Measurements from ENCODE around the gene CHST12.

CHST12 gene

DNA sequence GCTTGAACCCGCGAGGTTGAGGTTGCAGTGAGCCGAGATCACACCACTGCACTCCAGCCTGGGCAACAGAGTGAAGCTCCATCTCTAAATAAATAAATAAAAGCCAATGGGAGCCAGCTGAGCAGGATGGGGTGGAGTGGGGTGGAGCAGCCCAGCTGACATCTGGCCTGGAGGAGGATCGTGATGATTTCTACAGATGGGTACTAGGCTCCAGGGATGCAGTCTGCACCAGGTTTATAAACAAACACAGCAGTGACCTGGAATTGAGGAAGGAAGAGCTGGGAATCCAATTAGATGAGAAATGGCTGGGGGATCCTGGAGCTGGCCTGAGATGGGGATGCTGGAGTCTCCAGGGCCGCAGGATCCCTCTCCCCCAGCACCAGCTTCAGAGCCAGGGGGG lies 80.1 kb downstream of the CHST12 start:
- no peak for DNase-seq
- intact Hi-C loops (cut with DNase I), result no loop called here

DNA sequence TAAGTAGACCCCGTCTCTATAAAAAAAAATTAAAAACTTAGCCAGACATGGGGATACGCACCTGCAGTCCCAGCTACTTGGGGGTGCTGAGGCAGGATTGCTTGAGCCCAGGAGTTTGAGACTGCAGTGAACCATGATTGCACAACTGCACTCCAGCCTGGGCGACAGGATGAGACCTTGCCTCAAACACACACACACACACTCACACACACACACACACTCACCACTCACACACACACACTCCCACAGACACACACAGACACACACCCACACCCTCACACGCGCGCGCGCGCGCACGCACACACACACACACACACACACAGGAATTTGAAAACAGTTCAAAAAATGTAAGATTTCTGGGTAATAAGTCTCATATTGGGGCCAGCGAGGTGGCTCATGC lies 81.5 kb downstream of the CHST12 start:
- intact Hi-C loops (cut with DNase I), result no loop called here
- no peak for DNase-seq

DNA sequence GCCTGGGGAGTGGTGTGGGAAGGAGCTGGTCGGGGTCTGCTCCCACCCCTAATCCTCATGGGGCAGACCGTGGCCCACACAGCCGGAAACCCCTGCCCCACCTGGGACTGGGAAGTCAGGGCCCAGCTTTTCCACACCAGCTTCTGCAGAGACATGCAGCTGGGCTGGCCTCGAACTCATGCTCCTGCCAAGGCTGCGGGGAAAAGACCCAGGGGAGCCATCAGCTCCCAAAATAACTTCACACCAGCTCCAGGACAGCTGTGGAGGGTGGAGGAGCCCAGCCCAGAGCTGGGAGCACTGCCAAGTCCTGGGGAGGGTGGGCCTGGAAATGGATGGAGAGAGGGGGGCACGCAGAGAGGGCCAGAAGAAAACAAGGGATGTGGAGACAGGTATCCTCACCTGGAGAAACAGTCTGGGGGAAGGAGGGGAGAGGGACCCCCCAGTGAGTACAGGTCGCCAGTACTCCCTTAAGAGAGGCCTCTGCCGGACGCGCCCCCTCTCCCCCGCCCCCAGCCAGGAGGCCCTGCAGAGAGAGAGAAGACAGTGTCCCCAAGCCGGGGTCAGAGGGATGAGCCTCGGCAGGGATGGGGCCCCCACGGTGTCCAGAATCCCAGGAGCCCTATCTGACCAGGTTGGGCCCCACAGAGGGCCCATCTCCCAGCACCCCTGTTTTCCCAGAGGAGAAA lies 84.3 kb downstream of the CHST12 start:
- intact Hi-C loops (cut with DNase I), result no loop called here
- no peak for DNase-seq

DNA sequence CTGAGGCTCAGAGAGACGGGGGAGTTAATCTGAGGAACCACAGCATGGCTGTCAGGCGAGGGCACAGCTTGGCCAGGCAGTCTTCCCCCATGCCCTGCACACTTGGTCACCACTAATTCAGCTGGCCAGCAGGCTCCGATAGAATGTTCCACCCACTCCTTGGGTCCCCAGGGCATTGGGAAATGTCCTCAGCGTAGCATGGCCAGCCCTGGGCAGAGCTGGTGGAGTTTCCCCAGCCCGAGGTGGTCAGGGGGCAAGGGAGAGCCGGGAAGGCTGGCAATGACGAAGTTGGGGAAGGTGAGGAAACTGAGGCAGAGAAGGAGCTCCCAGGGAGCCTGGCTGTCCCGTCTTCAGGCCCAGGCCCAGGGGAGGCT lies 84.8 kb downstream of the CHST12 start:
- DNase-seq, result no peak
- intact Hi-C loops (cut with DNase I), result no loop called here

DNA sequence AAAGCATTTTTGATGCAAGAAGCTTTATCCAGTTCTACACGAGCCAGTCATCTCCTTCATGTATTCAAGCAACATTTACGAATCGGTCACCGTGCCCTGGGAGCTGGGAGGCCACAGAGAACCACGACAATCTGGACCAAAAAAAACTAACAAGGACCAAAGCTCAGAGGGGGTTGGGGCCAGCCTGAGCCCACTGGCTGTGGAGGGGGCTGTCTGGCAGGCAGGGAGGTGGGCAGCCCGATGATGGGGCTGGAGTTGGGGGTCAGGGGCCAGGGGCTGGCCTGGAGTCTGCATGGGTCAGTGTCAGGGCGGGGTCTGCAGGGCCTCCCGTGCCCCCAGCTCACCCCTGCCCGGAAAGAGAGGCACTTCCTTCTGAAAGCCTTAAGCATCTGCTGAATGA lies 85.3 kb downstream of the CHST12 start:
- DNase-seq, result no peak
- intact Hi-C loops (cut with DNase I), result no loop called here

DNA sequence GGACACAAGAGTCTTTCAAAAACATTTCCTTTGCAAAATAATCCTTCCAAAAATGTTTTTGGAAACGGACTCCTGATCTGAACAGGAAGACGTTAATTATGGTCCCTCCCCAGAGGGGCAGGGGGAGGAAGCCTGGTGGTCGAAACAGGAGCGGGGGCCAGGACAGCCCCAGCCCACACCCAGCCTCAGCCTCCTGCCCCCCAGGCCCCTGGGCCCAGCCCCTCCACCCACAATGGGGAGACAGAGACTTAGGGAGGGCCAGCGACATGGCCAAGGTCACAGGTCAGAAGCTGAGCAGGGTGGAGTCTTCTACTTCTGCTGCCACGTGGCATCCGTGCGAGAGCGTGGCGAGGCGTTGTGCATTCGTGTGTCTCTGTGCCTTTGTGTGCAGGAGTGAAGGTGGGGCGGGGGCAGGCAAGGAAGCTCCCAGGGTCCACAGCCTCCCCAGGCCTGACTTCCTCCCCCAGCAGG lies 86.8 kb downstream of the CHST12 start:
- no peak for DNase-seq
- intact Hi-C loops (cut with DNase I), result no loop called here

DNA sequence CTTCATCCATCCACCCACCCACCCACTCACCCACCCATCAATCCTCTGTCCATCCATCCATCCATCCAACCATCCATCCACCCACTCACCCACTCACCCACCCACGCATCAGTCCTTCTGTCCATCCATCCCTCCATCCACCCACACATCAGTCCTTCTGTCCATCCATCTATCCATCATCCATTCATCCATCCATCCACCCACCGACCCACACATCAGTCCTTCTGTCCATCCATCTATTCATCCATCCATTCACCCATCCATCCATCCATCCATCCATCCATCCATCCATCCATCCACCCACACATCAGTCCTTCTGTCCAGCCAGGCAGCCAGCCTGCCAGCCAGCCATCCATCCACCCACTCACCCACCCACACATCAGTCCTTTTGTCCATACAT lies 88.6 kb downstream of the CHST12 start:
- intact Hi-C loops (cut with DNase I), result no loop called here
- DNase-seq, result no peak

DNA sequence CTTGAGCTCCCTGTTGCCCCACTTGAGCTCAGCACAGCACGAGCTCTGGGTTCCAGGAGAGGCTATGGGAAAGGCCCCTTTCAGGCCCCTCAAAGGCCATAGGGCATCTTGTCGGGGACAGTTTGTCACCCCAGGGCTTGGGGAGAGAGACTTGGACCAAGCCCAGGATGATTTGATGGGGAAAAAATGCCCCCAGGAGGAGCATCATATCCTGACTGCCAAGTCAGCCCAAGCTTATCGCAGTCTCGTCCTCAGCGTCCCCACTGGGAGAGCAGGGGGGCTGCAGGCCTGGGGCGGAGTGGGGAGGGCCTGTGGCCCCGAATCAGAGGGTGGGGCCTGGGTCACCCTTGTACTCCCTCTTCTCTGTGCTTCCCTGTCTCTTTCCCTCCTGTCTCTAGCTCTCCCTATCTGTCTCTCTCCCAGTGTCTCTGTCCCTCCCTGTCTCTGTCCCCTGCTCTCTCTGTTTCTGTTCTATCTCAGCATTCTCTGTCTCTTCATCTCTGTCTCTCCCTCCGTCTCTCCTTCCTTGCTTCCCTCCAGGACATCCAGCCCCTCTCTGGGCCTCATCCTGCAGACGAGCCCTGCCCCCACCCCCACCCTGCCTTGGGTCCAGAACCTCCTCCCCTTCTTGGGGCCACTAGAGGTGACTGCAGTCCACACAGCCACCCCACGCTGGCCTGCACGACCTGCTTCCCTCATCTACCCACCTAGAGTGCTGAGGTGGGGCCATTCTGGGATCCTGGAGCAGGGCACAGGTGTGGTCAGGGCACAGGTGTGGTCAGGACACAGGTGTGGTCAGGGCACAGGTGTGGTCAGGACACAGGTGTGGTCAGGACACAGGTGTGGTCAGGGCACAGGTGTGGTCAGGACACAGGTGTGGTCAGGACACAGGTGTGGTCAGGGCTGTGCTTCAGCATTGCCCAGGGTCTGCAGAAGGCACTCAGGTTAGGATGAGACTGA lies 90.1 kb downstream of the CHST12 start:
- DNase-seq, result no peak
- intact Hi-C loops (cut with DNase I), result no loop called here

DNA sequence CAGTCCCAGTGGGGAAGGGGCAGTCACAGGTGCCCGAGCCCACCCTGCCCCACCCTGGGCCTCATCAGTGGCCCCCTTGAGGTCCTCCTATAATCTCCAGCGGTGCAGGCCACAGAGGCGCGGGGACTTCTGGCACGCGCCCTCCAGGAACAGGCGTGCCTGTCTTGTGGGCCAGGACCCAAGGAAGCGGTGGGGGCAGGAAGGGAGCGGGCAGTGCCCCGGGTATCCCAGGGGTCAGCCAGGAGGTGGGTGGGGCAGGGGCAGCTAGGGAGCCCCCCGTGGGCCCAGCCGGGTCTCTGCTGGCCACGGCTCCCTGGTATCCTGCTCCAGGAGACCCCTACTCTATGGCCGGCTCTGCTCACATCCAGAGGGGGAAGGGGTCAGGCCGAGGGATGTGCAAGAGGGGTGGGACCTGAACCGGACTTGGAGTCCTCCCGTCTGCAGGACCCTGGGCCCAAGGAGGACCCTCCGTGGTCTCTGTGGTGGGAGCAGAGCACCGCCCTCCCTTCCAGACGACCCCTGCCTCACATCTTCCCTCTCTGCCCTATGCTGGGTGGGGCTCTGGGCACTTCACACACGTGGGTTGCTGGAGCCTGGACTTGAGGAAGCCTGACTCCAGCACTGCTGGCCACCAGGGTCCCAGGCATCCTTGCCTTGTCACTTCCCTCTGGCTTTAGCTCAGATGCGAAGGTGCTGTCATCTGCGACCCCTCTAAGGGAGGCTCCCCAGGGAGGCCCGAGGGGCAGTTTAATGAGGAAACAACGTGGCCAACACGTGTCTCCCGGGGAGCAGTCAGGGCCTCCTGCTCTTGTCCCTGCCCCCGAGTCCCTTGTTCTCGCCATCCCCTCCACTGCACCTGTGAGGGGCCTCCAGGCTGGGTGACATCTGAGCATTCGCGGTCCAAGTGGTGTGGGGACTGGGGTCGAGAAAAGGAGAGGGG lies 91.0 kb downstream of the CHST12 start:
- intact Hi-C loops (cut with DNase I), result no loop called here
- no peak for DNase-seq

DNA sequence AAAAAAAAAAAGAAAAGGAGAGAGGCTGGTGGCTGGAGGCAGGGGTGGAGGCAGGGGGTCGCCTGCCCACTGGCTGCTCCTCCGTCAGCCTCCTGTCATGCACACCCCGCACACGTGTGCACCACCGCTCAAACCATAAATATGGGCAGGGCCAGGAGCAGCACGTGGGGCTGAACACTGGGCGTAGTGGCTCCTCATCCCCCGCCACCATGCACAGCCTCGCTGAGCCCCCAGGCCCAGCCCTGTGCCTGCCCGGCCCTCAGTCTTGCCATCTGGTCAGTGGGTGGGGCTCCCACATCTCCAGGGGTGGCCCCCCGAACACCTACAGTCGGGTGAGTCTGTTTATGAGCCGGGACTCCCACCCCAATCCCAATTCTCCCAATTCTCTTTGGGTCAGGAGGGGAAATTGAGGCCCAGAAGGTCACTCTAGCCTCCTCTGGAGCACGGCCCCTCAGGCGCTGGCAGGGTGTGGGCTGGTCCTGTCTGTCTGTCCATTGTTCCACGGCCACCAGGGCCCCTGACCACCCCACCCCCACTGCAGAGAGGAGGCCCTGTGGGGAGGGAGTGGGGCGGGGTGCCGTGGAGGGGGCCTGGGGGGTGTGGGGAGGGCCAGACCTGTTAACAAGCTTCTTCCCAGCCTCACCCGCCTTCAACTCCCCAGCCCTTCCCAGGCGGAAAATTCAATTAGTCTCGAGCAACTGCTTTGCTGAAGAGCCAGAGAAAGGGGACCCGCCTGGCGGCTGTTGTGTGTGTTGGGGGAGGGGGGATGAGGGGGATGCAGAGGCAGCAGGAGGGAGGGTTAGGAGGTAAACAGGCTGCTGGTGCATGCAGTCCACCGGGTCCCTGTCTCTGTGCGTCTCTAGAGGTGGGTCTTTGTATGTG lies 92.2 kb downstream of the CHST12 start:
- no peak for DNase-seq
- intact Hi-C loops (cut with DNase I), result no loop called here

DNA sequence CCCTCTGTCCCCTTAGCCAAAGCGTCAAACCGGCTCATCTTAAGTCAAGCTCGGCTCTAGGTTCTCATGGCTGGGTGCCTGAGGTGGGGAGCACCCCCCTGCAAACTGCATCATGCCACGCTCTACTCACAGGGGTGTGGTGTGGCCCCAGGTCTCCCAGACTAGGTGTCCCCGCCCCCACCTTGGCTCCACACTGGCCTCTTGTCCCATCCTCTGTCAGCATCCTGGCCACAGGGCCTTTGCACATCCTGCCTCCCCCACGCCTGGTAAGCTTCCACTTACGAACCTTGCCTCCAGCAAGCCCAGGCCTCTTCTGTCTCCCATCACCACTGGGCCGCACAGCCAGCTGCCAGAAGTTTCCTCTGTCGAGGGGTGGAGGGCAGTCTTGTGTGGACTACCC lies 93.0 kb downstream of the CHST12 start:
- intact Hi-C loops (cut with DNase I), result no loop called here
- no peak for DNase-seq

DNA sequence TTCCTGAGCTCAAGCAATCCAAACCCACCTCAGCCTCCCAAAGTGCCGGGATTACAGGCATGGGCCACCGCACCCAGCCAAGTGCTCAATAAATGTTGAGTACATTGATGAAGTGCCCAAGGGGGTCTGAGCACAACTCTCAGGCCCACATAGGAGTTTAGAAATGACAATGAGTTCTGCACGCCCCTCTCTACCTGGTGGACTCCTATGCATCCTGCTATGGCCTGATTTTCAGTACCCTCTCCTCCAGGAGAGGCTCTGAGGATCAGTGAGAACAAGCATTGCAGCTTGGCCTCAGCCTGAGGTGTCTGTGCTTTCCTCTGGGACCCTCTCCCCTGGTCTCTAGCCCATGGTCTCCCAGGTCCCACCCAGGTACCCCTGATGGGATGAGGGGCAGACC lies 93.7 kb downstream of the CHST12 start:
- DNase-seq, result no peak
- intact Hi-C loops (cut with DNase I), result no loop called here

DNA sequence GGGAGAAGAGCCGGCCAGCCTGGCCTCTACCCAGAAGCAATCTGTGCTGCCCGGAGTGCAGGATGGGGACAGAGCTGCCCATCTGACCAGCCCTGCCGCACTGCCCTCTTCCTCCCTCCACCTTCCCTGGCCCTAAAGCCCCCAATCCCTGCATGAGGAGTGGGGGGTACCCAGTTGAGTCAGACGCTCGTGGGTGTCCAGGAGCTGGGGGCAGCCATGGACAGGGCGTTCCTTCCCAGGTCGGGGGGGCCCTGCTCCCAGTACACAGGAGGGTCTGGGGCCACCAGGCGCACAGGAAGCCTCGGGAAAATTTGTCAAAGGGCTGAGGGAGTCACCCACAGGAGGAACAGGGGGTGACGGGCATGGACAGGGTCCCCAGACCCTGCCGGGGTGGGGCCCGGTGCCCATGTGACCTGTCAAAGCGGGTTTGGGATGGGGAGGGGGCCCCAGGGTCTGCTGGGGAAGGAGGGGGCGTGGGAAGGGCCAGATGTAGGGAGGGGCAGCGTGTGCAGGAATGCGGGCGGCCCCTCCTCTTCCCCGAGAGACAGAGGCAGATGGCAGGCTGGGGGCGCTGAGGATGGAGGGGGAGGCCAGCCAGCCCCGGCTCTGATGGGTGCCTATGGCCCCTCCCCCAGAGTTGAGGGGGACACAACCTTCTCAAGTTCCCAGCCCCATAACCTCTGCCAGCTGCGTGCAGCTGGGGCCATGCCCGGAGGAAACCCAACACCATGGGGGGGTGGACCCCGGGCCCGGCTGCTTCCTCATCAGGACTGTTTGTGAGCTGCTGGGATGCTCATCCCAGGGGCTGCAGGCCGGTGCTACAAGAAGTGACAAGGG lies 94.3 kb downstream of the CHST12 start:
- intact Hi-C loops (cut with DNase I), result no loop called here
- DNase-seq, result no peak

Measured in head of caudate nucleus (tissue), 42 donors.